IgD-negative memory B cell (primary cell): ENCODE data around the gene RANBP9. TPM values are rescaled to one million over a fixed set of nuclear protein-coding genes. Genes with fewer than 3 reads are reported as not detected.

Experiments used
- H3K27ac Mint-ChIP-seq, 3 donors: one replicate each; pipeline ENCODE4 v1.8.0; 2020 to 2022; ENCODE audit warnings: mild to moderate bottlenecking in 3 of 3, mixed read lengths in 3 of 3, moderate library complexity in 1 of 3
- H3K27me3 Mint-ChIP-seq: one replicate; pipeline ENCODE4 v1.8.0; 2021; ENCODE audit warnings: mixed read lengths
- H3K36me3 Mint-ChIP-seq: one replicate; pipeline ENCODE4 v1.8.0; 2020; ENCODE audit warnings: mild to moderate bottlenecking, mixed read lengths
- H3K4me1 Mint-ChIP-seq, 3 donors: one replicate each; pipeline ENCODE4 v1.8.0; 2020 to 2022; ENCODE audit warnings: mixed read lengths in 3 of 3, mild to moderate bottlenecking in 1 of 3
- H3K4me3 Mint-ChIP-seq, 4 donors: one replicate each; pipeline ENCODE4 v1.8.0; 2020 to 2022; ENCODE audit warnings: mild to moderate bottlenecking in 4 of 4, mixed read lengths in 4 of 4, moderate library complexity in 3 of 4
- H3K9me3 Mint-ChIP-seq, 3 donors: one replicate each; pipeline ENCODE4 v1.8.0; 2020 to 2021; ENCODE audit warnings: mixed read lengths in 3 of 3, mild to moderate bottlenecking in 1 of 3
- polyA plus RNA-seq: library from polyadenylated mRNA; unstranded; fragments of 300-500 nt; fragmentation: Illumina TruSeq; gene quantifications from one replicate; pipeline ENCODE4 v1.2.3, GENCODE V29; 2021

Gene RANBP9
- polyA plus RNA-seq, 1 donor from 2014 or later: 2.4 TPM

DNA sequence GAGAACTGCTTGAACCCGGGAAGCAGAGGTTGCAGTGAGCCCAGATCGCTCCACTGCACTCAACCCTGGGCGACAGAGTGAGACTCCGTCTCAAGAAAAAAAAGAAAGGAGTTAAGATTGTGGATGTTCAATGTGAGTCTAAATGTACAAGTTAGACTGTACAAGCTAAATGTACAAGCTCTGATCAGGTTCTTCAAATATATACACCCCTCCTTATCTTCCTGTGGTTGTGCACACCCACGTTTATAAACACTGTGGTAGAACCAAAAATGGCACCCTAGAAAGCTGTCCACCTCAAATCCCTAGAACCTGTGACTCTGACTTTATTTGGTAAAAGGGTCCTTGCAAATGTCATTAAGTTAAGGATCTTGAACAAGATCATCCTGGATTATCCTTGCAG lies 11.2 kb upstream of the RANBP9 start:
- no peak overlapping the region for H3K4me3 Mint-ChIP-seq
- peaks cover 2% of the 10 kb centered on the region for H3K27me3 Mint-ChIP-seq
- peaks cover 0 to 4% (median 0%) of the 10 kb centered on the region in 3 donors for H3K4me1 Mint-ChIP-seq
- H3K36me3 Mint-ChIP-seq: no peaks in the 10 kb centered on the region
- H3K9me3 Mint-ChIP-seq: no peaks in the 10 kb centered on the region
- H3K27ac Mint-ChIP-seq: no peak overlapping the region

DNA sequence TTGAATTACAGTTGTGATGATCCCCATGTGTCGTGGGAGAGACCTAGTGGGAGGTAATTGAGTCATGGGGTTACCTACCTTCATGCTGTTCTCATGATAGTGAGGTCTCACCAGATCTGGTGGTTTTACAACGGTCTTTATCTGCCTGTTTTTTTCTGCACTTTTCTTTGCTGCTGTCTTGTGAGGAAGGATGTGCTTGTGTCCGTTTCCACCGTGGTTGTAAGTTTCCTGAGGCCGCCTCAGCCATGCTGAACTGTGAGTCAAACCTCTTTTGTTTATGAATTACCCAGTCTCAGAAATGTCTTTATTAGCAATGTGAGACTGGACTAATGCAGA lies 6.5 kb upstream of the RANBP9 start:
- Mint-ChIP-seq H3K27ac (no peak overlapping the region), H3K4me3 (no peak overlapping the region), H3K4me1 (peaks cover 0 to 4% (median 1%) of the 10 kb centered on the region in 3 donors), H3K36me3 (no peaks in the 10 kb centered on the region), H3K27me3 (peaks cover 2% of the 10 kb centered on the region), H3K9me3 (no peaks in the 10 kb centered on the region)

DNA sequence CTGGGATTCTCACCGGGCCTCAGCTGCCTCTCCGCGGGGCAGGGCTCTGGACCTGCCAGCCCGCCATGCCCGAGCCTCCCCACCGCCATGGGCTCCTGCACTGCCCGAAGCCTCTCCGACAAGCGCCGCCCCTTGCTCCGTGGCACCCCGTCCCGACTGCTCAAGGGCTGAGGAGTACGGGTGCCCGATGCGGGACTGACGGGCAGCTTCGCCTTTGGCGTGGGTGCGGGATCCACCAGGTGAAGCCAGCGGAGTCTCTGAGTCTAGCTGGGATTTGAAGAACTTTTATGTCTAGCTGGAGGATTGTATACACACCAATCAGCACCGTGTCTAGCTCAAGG lies 5.3 kb upstream of the RANBP9 start:
- H3K27ac Mint-ChIP-seq: no peak overlapping the region
- H3K36me3 Mint-ChIP-seq: no peaks in the 10 kb centered on the region
- peaks cover 8 to 11% (median 9%) of the 10 kb centered on the region in 3 donors for H3K4me1 Mint-ChIP-seq
- peaks cover 2% of the 10 kb centered on the region for H3K27me3 Mint-ChIP-seq
- no peak overlapping the region for H3K4me3 Mint-ChIP-seq
- no peaks in the 10 kb centered on the region for H3K9me3 Mint-ChIP-seq

DNA sequence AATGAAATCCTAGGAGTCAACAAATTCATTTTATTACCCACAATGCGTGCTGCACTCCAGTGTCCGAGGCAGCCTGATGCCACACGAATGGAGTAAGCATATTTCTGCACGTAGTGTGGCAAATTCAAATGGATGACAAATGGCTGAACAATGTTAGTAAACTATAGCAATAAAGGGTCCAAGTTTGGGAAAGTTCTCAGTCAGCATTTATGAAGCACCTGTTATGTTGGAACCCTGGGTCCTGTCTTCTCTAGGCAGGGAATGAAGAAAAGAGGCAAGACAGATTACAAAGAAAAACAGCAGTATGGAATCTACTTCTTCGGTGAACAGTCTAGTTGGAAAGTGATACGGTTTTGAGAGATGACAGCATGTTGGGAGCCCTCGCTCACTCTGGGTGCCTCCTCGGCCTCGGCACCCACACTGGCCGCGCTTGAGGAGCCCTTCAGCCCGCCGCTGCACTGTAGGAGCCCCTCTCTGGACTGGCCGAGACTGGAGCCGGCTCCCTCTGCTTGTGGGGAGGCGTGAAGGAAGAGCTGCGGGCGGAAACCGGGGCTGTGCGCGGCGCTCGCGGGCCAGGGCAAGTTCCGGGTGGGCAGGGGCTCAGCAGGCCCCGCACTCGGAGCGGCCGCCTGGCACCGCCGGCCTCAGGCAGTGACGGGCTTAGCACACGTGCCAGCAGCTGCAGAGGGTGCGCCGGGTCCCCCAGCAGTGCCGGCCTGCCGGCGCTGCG lies 4.8 kb upstream of the RANBP9 start:
- no peak overlapping the region for H3K27ac Mint-ChIP-seq

DNA sequence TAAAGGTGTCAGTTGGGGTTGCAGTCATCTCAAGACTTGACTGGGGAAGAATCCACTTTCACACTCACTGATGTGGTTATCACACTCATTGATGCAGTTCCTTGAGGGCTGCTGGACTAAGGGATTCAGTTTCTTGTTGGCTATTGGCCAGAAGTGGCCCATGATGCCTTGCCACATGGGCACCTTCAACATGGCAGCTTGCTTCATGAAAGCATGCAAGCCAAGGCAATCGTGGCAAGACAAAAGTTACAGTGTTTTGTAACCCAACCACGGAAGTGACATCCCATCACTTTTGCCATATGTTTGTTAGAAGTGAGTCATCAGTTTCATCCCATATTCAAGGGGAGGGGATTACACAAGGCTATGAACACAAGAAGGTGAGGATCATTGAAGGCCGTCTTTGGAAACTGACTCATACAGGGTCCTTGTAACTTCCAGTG lies 3.8 kb upstream of the RANBP9 start:
- H3K27ac Mint-ChIP-seq: no peak overlapping the region

More for the DNA sequence above, 4.8 kb upstream of the RANBP9 start:
- no peaks in the 10 kb centered on the region for H3K9me3 Mint-ChIP-seq
- H3K4me3 Mint-ChIP-seq: no peak overlapping the region
- no peaks in the 10 kb centered on the region for H3K36me3 Mint-ChIP-seq
- peaks cover 8 to 11% (median 9%) of the 10 kb centered on the region in 3 donors for H3K4me1 Mint-ChIP-seq
- H3K27me3 Mint-ChIP-seq: peaks cover 2% of the 10 kb centered on the region

DNA sequence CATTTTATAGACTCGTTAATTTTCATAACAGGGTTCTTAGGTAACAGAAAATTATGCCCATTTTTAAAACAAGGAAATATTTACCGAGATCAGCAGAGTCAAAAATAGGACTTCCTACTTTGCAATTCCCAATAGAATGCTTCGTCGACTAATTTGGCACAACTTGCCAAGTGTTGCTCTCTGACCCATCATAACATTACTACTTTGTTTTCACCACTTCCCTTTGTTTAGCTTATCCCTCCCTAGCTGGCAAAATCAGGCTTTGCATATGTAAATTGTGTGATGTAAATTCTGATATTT lies 914 bp upstream of the RANBP9 start:
- H3K36me3 Mint-ChIP-seq: no peaks in the 10 kb centered on the region
- peak overlapping the region; percentile 91 to 99 (median 96) for H3K4me3 Mint-ChIP-seq
- H3K27ac Mint-ChIP-seq: peak overlapping the region; percentile 95 to 97 (median 95)
- H3K27me3 Mint-ChIP-seq: no peaks in the 10 kb centered on the region
- peaks cover 30 to 38% (median 30%) of the 10 kb centered on the region in 3 donors for H3K4me1 Mint-ChIP-seq
- H3K9me3 Mint-ChIP-seq: no peaks in the 10 kb centered on the region

More for the DNA sequence above, 3.8 kb upstream of the RANBP9 start:
- Mint-ChIP-seq H3K9me3 (no peaks in the 10 kb centered on the region), H3K36me3 (no peaks in the 10 kb centered on the region), H3K27me3 (peaks cover under 1% of the 10 kb centered on the region), H3K4me3 (no peak overlapping the region), H3K4me1 (peaks cover 9 to 11% (median 10%) of the 10 kb centered on the region in 3 donors)

DNA sequence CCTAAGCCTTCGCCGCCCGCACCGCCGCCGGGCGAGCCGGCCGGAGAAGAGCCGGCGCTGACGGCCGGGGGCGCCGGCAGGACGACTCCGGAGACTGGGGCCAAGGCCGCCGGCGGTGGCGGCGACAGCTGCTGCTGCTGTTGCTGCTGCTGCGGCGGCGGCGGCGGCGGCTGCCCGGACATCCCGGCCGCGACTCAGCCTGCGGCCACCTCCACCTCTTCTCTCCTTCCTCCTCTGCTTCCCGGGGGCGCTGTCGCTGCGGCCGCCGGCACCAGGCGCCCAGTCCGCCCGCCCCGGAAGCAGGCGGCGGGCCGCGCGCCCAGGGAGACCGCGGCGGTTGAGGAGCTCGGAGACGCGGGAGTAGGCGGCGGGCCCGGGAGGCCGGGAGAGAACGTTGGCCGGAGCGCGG lies 307 bp downstream of the RANBP9 start:
- Mint-ChIP-seq H3K4me3 (peak overlapping the region in 3 of 4 donors; percentile 27 to 74 (median 65)), H3K36me3 (no peaks in the 10 kb centered on the region), H3K9me3 (no peaks in the 10 kb centered on the region), H3K4me1 (peaks cover 30 to 40% (median 30%) of the 10 kb centered on the region in 3 donors), H3K27me3 (no peaks in the 10 kb centered on the region), H3K27ac (peak overlapping the region in 1 of 3 donors; percentile 97)

DNA sequence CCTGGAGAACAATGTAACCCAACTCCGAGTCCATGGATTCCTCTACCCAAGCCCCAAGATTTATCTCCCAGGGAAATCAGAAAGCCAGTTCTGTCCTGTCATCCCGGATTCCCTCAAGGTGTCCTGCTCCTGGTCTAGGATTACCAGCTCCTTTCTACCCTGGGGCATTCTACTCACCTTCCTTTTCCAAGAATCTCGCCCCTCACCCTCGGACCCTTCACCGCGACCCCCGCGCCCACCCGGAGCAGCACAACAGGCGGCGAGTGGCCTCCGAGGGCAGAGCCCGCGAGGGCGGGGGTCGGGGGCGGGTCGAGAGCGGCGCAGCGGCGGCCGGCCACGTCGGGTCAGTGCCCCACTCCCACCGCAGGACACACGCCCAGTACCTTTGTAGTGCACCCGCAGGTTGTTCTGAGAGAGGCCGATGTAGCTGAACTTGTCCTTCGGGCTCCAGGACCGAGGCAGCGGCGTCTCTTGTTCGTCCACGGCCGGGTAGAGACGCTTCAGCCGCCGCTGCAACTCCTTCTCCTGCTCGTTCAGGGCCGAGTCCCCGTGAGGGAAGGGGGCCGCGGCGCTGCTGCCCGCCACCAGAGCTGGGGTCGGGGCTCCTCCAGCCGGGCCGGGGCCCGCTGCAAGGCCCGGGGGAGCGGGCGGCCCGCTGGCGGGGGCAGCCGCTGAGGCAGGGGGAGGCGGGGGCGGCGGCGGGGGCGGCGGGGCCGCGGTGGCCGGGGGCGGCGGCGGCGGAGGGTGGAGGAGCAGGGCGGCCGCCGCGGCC lies 897 bp downstream of the RANBP9 start:
- peak overlapping the region; percentile 87 to 97 (median 92) for H3K4me3 Mint-ChIP-seq
- H3K27me3 Mint-ChIP-seq: no peaks in the 10 kb centered on the region
- peak overlapping the region; percentile 86 to 97 (median 89) for H3K27ac Mint-ChIP-seq
- no peaks in the 10 kb centered on the region for H3K9me3 Mint-ChIP-seq
- H3K36me3 Mint-ChIP-seq: no peaks in the 10 kb centered on the region
- H3K4me1 Mint-ChIP-seq: peaks cover 30 to 40% (median 32%) of the 10 kb centered on the region in 3 donors

DNA sequence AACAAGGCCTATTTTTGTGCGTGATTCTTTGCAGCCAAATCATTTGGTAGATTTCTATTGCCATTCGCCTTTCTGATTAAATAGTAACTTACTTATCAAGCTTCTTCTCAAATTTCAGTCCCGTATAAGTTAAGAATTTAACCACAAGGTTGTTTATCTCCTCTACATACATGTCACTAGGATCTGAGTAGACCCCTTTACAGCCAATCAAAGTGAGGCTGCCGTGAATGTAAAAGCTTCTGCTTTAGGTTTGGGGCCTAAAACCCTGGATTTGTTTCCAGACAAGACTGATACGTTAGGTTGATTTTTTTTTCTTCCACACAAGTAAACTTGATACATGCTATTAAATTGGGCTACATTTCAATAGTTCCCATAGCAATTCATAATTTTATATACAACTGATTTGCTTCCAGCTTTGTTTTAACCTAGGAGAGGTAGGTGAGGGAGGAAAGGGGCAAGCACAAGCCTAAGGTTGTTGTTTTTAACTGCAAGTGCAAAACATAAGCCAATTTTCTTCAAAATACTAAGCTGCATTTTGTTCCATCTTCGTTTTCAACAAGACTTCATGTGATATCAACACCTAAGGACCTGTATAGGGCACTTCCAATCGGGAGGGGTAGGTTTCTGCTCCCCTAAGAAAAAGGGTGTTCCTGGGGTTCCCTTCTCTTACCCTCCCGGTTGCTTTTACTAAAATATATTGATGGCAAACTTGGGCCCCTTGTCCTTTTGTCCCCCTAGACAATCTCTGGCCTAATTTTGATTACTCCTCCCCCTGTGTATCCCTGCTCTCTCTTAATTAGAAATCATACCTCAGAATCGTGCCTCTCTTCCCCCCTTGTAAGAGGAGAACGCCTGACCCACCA lies 1.7 kb downstream of the RANBP9 start:
- Mint-ChIP-seq H3K27me3 (no peaks in the 10 kb centered on the region), H3K36me3 (no peaks in the 10 kb centered on the region), H3K27ac (peak overlapping the region; percentile 86 to 97 (median 89)), H3K4me1 (peaks cover 30 to 40% (median 32%) of the 10 kb centered on the region in 3 donors), H3K9me3 (no peaks in the 10 kb centered on the region), H3K4me3 (peak overlapping the region; percentile 87 to 97 (median 92))

DNA sequence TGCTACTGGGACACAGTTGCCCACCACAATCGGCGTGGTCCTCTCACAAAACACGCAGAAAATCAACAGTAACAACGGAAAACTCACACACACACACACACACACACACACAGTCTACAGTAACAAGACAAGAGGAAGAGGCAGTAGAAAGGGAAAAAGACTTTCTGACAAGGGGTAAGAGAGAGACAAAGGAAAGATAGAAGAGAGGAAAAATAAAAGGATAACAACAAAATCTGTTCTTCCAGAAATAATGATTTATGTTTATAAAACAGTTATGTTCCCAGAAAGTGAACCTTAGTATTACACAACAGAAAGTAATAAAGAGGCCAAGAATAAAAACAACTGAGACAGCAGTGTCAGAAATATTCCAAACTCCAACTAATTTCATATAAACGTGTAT lies 2.9 kb downstream of the RANBP9 start:
- Mint-ChIP-seq H3K4me3 (peak overlapping the region; percentile 87 to 97 (median 92)), H3K36me3 (no peaks in the 10 kb centered on the region), H3K4me1 (peaks cover 30 to 40% (median 31%) of the 10 kb centered on the region in 3 donors), H3K27ac (peak overlapping the region; percentile 8 to 41 (median 29)), H3K9me3 (no peaks in the 10 kb centered on the region), H3K27me3 (no peaks in the 10 kb centered on the region)

DNA sequence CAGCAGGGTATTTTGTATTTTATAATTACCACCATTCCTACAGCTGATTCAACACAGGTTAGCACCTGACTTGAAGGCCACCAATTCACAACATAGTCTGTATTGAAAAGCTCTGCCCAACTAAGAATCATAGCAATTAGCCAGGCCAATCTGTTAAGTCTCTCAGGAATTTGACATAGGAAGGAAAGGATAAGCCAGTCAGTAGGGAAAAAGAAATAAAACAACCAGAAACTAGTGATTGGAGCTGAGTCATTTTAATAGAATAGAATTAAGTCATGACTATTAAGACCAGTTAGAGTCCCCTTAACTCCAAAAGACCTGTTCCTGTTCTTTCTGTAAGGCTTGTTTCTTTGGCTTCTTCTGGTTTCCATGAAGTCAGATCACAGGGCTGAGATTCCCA lies 8.1 kb downstream of the RANBP9 start:
- peaks cover 1% of the 10 kb centered on the region for H3K36me3 Mint-ChIP-seq
- H3K27me3 Mint-ChIP-seq: no peaks in the 10 kb centered on the region
- no peak overlapping the region for H3K27ac Mint-ChIP-seq
- no peaks in the 10 kb centered on the region for H3K9me3 Mint-ChIP-seq
- no peak overlapping the region for H3K4me3 Mint-ChIP-seq
- H3K4me1 Mint-ChIP-seq: peaks cover 12 to 27% (median 22%) of the 10 kb centered on the region in 3 donors

DNA sequence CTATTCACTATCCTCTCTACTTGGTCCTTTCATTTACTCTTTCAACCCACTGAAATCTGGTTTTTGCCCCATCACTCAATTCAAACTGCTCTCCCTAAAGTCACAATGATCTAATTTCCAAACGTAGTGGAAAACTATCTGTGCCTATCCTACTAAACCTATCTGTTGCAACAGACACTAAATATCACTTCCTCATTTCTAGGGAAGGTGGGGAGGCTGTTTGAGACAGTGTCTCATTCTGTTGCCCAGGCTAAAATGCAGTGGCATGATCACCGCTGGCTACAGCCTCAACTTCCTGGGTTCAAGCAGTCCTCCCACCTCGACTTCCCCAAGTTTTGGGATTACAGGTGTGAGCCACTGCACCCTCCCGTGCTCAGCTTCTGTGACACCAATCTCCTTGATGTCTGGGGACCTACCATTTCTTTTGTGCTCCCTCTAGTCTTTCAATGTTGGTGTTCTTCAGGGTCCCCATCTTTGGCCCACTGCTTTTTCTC lies 8.8 kb downstream of the RANBP9 start:
- Mint-ChIP-seq H3K27me3 (no peaks in the 10 kb centered on the region), H3K9me3 (no peaks in the 10 kb centered on the region), H3K4me1 (peaks cover 14 to 24% (median 20%) of the 10 kb centered on the region in 3 donors), H3K4me3 (no peak overlapping the region), H3K27ac (no peak overlapping the region), H3K36me3 (peaks cover 1% of the 10 kb centered on the region)

DNA sequence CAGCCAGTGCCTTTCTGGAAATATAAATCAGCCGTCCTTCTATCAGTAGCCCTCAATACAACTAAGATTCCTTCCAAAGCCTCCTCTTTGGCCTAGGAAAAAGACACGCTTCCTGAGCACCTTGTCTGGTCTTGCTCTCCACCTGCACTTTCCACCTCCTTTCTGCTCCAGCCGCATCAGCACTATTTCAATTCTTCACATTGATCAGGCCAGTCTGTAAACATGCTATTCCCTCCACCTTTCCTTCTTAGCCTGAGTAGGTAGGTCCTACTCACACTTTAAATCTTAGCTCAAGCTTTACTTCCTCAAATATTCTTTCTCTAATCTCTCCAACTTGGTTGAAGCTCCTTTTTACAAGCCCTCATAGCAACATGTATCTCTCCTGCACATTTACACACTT lies 11.4 kb downstream of the RANBP9 start:
- Mint-ChIP-seq H3K36me3 (peaks cover 4% of the 10 kb centered on the region), H3K27ac (peak overlapping the region in 1 of 3 donors; percentile 18), H3K9me3 (no peaks in the 10 kb centered on the region), H3K4me3 (peak overlapping the region in 1 of 4 donors; percentile 13), H3K27me3 (no peaks in the 10 kb centered on the region), H3K4me1 (peaks cover 35 to 40% (median 35%) of the 10 kb centered on the region in 3 donors)

DNA sequence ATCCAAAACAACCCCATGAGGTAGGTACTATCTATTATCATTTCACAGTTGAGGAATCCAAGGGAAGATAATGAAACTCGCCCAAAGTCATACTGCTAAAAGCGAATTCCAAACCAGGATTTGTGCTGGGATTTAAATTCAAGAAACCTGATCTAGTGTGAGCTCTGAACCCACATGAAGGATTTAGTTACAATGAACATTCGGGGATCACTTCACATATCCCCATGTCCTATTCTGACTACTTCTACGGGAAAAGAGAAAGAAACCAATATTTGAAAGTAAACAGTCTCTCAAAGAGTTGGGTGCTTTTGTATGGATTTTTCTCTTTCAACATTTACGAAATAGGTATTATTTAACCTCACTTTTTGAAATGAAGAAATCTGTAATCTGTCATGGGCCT lies 12.9 kb downstream of the RANBP9 start:
- no peak overlapping the region for H3K27ac Mint-ChIP-seq
- H3K36me3 Mint-ChIP-seq: peaks cover 6% of the 10 kb centered on the region
- no peaks in the 10 kb centered on the region for H3K9me3 Mint-ChIP-seq
- no peaks in the 10 kb centered on the region for H3K27me3 Mint-ChIP-seq
- H3K4me3 Mint-ChIP-seq: no peak overlapping the region
- H3K4me1 Mint-ChIP-seq: peaks cover 41 to 46% (median 45%) of the 10 kb centered on the region in 3 donors

DNA sequence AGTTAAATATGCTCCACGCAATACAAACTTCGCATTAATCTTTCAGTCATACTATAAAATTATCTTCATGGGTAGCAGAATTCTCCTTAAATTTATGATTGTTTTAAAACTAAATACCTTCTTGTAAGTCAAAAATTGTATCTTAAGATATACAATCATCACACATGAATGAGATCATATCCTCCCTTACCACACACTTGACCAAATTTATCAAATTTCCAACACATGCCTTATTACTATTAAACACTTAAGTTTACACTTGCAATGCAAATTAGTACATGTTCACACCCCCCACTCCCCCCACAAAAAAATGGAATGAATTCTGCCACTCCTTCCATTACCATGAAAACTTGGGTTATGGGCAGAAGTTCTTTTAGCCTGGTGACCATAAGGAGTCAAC lies 13.8 kb downstream of the RANBP9 start:
- Mint-ChIP-seq H3K27me3 (no peaks in the 10 kb centered on the region), H3K4me1 (peaks cover 44 to 51% (median 50%) of the 10 kb centered on the region in 3 donors), H3K36me3 (peaks cover 6% of the 10 kb centered on the region), H3K4me3 (no peak overlapping the region), H3K27ac (peak overlapping the region in 1 of 3 donors; percentile 48), H3K9me3 (no peaks in the 10 kb centered on the region)
